ENCODE results near the gene SLC25A15.

SLC25A15 gene

GRCh38 chr13:40789275-40790153, at the start of gene SLC25A15:
Gene SLC25A15, plus strand, starts transcription at chr13:40789611. Its CDS starts 3,616 bp downstream, at chr13:40793227.
- in situ Hi-C loops (cut with MboI; ENCODE audit: low sequenced_read_pairs) = no loop called here

- in situ Hi-C loops (cut with MboI; ENCODE audit: low sequenced_read_pairs) = no loop called here
These were observed 40.1 kb upstream of the SLC25A15 start for GRCh38 chr13:40749327-40749726.

GRCh38 chr13:40755082-40755700, 34.2 kb upstream of the SLC25A15 start:
- in situ Hi-C loops (cut with MboI; ENCODE audit: low sequenced_read_pairs) = no loop called here

GRCh38 chr13:40756042-40756441, 33.4 kb upstream of the SLC25A15 start:
- in situ Hi-C loops (cut with MboI; ENCODE audit: low sequenced_read_pairs) = no loop called here

GRCh38 chr13:40758811-40759210, 30.6 kb upstream of the SLC25A15 start:
- in situ Hi-C loops (cut with MboI; ENCODE audit: low sequenced_read_pairs) = no loop called here

- in situ Hi-C loops (cut with MboI; ENCODE audit: low sequenced_read_pairs) = no loop called here
These were observed 26.6 kb upstream of the SLC25A15 start for GRCh38 chr13:40762849-40763248.

GRCh38 chr13:40764587-40765403, 24.6 kb upstream of the SLC25A15 start:
- in situ Hi-C loops (cut with MboI; ENCODE audit: low sequenced_read_pairs) = no loop called here

GRCh38 chr13:40765602-40766001, 23.8 kb upstream of the SLC25A15 start:
- in situ Hi-C loops (cut with MboI; ENCODE audit: low sequenced_read_pairs) = no loop called here

- in situ Hi-C loops (cut with MboI; ENCODE audit: low sequenced_read_pairs) = no loop called here
These were observed 19.4 kb upstream of the SLC25A15 start for GRCh38 chr13:40769970-40770369.

GRCh38 chr13:40770609-40770933, 18.8 kb upstream of the SLC25A15 start:
- in situ Hi-C loops (cut with MboI; ENCODE audit: low sequenced_read_pairs) = no loop called here

GRCh38 chr13:40770934-40771618, 18.3 kb upstream of the SLC25A15 start, which contains the start of gene MRPS31:
Gene MRPS31, minus strand, starts transcription at chr13:40771190. Its CDS starts 54 bp downstream, at chr13:40771136.
- in situ Hi-C loops (cut with MboI; ENCODE audit: low sequenced_read_pairs) = no loop called here

- in situ Hi-C loops (cut with MboI; ENCODE audit: low sequenced_read_pairs) = no loop called here
These were observed 16.5 kb upstream of the SLC25A15 start for GRCh38 chr13:40772765-40773473.

- in situ Hi-C loops (cut with MboI; ENCODE audit: low sequenced_read_pairs) = no loop called here
These were observed 14.7 kb upstream of the SLC25A15 start for GRCh38 chr13:40774672-40775071.

GRCh38 chr13:40776232-40776631, 13.2 kb upstream of the SLC25A15 start:
- in situ Hi-C loops (cut with MboI; ENCODE audit: low sequenced_read_pairs) = no loop called here

GRCh38 chr13:40776681-40777165, 12.7 kb upstream of the SLC25A15 start:
- in situ Hi-C loops (cut with MboI; ENCODE audit: low sequenced_read_pairs) = no loop called here

- in situ Hi-C loops (cut with MboI; ENCODE audit: low sequenced_read_pairs) = no loop called here
These were observed 12.1 kb upstream of the SLC25A15 start for GRCh38 chr13:40777166-40777808.

- in situ Hi-C loops (cut with MboI; ENCODE audit: low sequenced_read_pairs) = no loop called here
These were observed 11.6 kb upstream of the SLC25A15 start for GRCh38 chr13:40777809-40778175.

GRCh38 chr13:40779049-40779448, 10.4 kb upstream of the SLC25A15 start:
- in situ Hi-C loops (cut with MboI; ENCODE audit: low sequenced_read_pairs) = no loop called here

- in situ Hi-C loops (cut with MboI; ENCODE audit: low sequenced_read_pairs) = no loop called here
These were observed 9.6 kb upstream of the SLC25A15 start for GRCh38 chr13:40779796-40780285.
